K562 (cell line): ENCODE results near the gene NUB1. TPM values are rescaled to one million over a fixed set of nuclear protein-coding genes. Genes with fewer than 3 reads are reported as not detected.

Source experiments
- BCOR ChIP-seq: fragments of 450-650 bp; IDR thresholded peaks from 2 replicates; pipeline ENCODE4 v1.6.1; 2016
- HDAC8 ChIP-seq: fragments of 450-650 bp; IDR thresholded peaks from 2 replicates; pipeline ENCODE4 v1.6.1; 2016; ENCODE audit warnings: mild to moderate bottlenecking, missing genetic modification characterization, moderate library complexity, missing compliant biosample characterization
- ILF3 ChIP-seq: fragments of 450-650 bp; IDR thresholded peaks from 2 replicates; pipeline ENCODE4 v1.6.1; 2018; ENCODE audit warnings: antibody characterized with exemption, mild to moderate bottlenecking, moderate library complexity, borderline replicate concordance
- MAFF ChIP-seq: IDR thresholded peaks from 2 replicates; pipeline ENCODE4 v1.6.1; 2012; ENCODE audit warnings: low read length, improper control_type of control experiment
- MCM2 ChIP-seq: fragments of 450-650 bp; IDR thresholded peaks from 2 replicates; pipeline ENCODE4 v1.6.1; 2017; ENCODE audit warnings: low read depth, mild to moderate bottlenecking
- MYNN ChIP-seq, 2 experiments: sonication (generic); formaldehyde crosslinking in 1 of 2; IDR thresholded peaks; 2 replicates each; pipeline versions ENCODE4 v1.5.0 to v1.6.1; 2016 to 2020; ENCODE audit warnings: antibody characterized with exemption in 1 of 2, missing genetic modification reagents in 1 of 2
- PML ChIP-seq: IDR thresholded peaks from 2 replicates; pipeline ENCODE4 v1.6.1; 2012; ENCODE audit warnings: low read length, inconsistent platforms
- POLR3G ChIP-seq: IDR thresholded peaks from 2 replicates; pipeline ENCODE4 v1.6.1; 2011; ENCODE audit not compliant: insufficient read length, insufficient replicate concordance; ENCODE audit errors: extremely low read depth
- SAFB2 ChIP-seq: fragments of 200-400 bp; formaldehyde crosslinking; IDR thresholded peaks from 2 replicates; pipeline ENCODE4 v1.6.1; 2018; ENCODE audit warnings: borderline replicate concordance, low read length, low read depth, moderate library complexity; ENCODE audit not compliant: severe bottlenecking
- SIX5 ChIP-seq, 2 experiments: IDR thresholded peaks; 2 replicates each; pipeline ENCODE4 v1.6.1; 2011; ENCODE audit warnings: low read length in 2 of 2, borderline replicate concordance in 1 of 2, low read depth in 1 of 2, mild to moderate bottlenecking in 1 of 2, moderate library complexity in 1 of 2; ENCODE audit not compliant: insufficient read depth in 1 of 2
- SMARCC2 ChIP-seq: fragments of 450-650 bp; IDR thresholded peaks from 2 replicates; pipeline ENCODE4 v1.6.1; 2017; ENCODE audit warnings: antibody characterized with exemption, moderate library complexity, mild to moderate bottlenecking, low read depth
- TCF7 ChIP-seq: sonication (generic); IDR thresholded peaks from 2 replicates; pipeline ENCODE4 v1.6.1; 2016; ENCODE audit warnings: antibody characterized with exemption, borderline replicate concordance
- THAP7 ChIP-seq: fragments of 250-450 bp; sonication (Bioruptor Pico); IDR thresholded peaks from 2 replicates; pipeline ENCODE4 v1.5.0; 2021
- ZNF592 ChIP-seq: fragments of 450-650 bp; IDR thresholded peaks from 2 replicates; pipeline ENCODE4 v1.6.1; 2017; ENCODE audit warnings: antibody characterized with exemption, mild to moderate bottlenecking
- polyA plus RNA-seq, 8 experiments: library from polyadenylated mRNA; depleted of rRNA in 4 of 8; stranded (reverse) in 5 of 8; unstranded in 3 of 8; fragments of >200 nt; fragmentation: Nextera tagmentation in 2 of 8; fragmentation: Illumina TruSeq in 1 of 8; extraction: Ambion mirVana in 2 of 8; extraction: Trizol in 1 of 8; gene quantifications; 2 replicates each; pipeline versions ENCODE4 v1.2.1 to v1.2.3, GENCODE V29; 2011 to 2014; ENCODE audit warnings: inconsistent platforms in 1 of 8, missing spikeins in 1 of 8
- total RNA-seq, 7 experiments: library from RNA; depleted of rRNA in 6 of 7; stranded (reverse); fragments of >200 nt in 6 of 7; fragmentation: Illumina TruSeq in 2 of 7; extraction: Trizol in 2 of 7; gene quantifications; 2 replicates each; pipeline versions ENCODE4 v1.2.1 to v1.2.3, GENCODE V29; 2011 to 2021; ENCODE audit warnings: low replicate concordance in 1 of 7
- TF ChIP-seq, protein P1 (sequence below): fragments of 250-450 bp; sonication (Bioruptor Pico); IDR thresholded peaks from 2 replicates; pipeline ENCODE4 v1.8.0; 2021; ENCODE audit warnings: mild to moderate bottlenecking, moderate library complexity
- TF ChIP-seq, protein P2 (sequence below): IDR thresholded peaks from 2 replicates; pipeline ENCODE4 v1.6.1; 2011; ENCODE audit warnings: borderline replicate concordance, low read depth, mild to moderate bottlenecking, moderate library complexity, low read length; ENCODE audit not compliant: insufficient read depth, poor library complexity, severe bottlenecking

Gene NUB1
- total and polyA plus RNA-seq, 9 of the 15 experiments (the other 6 are each of a cell fraction or from before 2014, with no cell fraction given): 43.2 to 159 (median 85.2) TPM

DNA sequence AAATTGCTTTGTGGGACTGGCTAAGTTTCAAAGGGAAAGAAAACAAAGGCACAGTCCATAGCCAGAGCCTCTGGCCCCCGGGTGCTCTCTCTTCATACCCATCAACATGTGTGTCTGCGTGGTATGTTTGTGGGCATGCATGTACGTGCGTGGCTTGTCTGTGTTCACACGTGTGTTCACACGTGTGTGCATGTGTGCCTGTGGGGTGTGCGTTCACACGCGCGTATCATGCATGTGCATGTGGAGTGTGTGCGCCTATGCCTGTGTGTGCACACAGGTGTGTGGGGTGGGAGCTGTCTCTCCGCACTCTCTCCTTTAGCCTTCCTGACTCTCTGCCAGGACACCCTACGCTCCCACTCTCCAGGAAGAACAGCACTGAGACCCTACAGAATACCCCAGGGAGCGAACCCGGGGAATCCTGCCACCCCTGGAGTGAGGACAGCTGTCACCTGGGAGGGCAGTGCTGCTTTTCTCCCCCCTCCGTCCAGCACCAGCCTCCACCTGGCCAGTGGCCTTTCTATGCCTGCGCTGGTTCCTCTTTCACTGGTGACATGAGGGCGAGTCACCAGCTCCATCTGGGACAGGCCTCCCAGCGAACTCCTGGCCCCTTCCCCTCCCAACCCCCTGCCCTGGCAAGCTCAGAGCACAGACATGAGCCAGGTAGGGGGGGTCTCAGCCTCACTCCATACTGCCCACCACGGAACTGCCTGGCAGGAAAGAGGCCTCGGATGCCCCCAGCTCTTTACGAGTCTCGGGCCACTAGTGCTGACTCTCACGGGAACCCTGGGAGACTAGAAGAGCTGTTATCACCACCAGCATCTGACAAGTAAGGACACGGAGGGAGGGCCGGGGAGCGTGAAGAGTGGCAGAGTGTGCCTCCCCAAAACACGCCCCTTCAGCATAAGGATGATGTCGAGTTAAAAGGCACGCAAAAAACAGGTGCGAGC, 51.7 kb downstream of the NUB1 start (continued):
- TF ChIP-seq, protein P1, sequence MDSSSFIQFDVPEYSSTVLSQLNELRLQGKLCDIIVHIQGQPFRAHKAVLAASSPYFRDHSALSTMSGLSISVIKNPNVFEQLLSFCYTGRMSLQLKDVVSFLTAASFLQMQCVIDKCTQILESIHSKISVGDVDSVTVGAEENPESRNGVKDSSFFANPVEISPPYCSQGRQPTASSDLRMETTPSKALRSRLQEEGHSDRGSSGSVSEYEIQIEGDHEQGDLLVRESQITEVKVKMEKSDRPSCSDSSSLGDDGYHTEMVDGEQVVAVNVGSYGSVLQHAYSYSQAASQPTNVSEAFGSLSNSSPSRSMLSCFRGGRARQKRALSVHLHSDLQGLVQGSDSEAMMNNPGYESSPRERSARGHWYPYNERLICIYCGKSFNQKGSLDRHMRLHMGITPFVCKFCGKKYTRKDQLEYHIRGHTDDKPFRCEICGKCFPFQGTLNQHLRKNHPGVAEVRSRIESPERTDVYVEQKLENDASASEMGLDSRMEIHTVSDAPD (CRISPR knock-in tag): no peak
- TF ChIP-seq HDAC8 (tag) (no peak), SMARCC2 (no peak), THAP7 (CRISPR knock-in tag) (no peak), MAFF (no peak), PML (no peak), TCF7 (no peak), MCM2 (no peak), SIX5 (IDR thresholded peaks at IDR 0.05; ENCODE audit: borderline replicate concordance in 1 of 2, insufficient read depth in 1 of 2, low read depth in 1 of 2, low read length in 2 of 2) (no peak), BCOR (no peak), ILF3 (no peak), POLR3G (no peak), ZNF592 (0 out of 2 replicates have a peak, but pooled peaks have one; percentile 37), MYNN (IDR thresholded peaks at IDR 0.05) (no peak), MYNN (CRISPR knock-in tag; IDR thresholded peaks at IDR 0.05) (no peak), SAFB2 (no peak)
- TF ChIP-seq, protein P2, sequence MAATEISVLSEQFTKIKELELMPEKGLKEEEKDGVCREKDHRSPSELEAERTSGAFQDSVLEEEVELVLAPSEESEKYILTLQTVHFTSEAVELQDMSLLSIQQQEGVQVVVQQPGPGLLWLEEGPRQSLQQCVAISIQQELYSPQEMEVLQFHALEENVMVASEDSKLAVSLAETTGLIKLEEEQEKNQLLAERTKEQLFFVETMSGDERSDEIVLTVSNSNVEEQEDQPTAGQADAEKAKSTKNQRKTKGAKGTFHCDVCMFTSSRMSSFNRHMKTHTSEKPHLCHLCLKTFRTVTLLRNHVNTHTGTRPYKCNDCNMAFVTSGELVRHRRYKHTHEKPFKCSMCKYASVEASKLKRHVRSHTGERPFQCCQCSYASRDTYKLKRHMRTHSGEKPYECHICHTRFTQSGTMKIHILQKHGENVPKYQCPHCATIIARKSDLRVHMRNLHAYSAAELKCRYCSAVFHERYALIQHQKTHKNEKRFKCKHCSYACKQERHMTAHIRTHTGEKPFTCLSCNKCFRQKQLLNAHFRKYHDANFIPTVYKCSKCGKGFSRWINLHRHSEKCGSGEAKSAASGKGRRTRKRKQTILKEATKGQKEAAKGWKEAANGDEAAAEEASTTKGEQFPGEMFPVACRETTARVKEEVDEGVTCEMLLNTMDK: no peak
